Endodermal cell (in vitro differentiated cells): Measurements from ENCODE around the gene OTUD6A. TPM values are rescaled to one million over a fixed set of nuclear protein-coding genes. Genes with fewer than 3 reads are reported as not detected.

Experiments
- DNase-seq: peaks from one replicate; pipeline ENCODE4 v3.0.0-alpha.2; 2017
- H3K27ac ChIP-seq: 2 replicates; pipeline ENCODE4 v1.5.1; 2013; ENCODE audit warnings: mild to moderate bottlenecking, low read depth, low read length, moderate library complexity
- H3K27me3 ChIP-seq: 2 replicates; pipeline ENCODE4 v1.6.1; 2013; ENCODE audit warnings: mild to moderate bottlenecking, low read length, moderate library complexity; ENCODE audit not compliant: insufficient read depth, control insufficient read depth, poor library complexity, severe bottlenecking
- H3K36me3 ChIP-seq: 2 replicates; pipeline ENCODE4 v1.7.0; 2013; ENCODE audit warnings: mild to moderate bottlenecking, low read length, moderate library complexity; ENCODE audit not compliant: control insufficient read depth, insufficient read depth
- H3K4me1 ChIP-seq: one replicate; pipeline ENCODE4 v1.7.0; 2013; ENCODE audit warnings: low read length; ENCODE audit not compliant: control insufficient read depth, insufficient read depth
- H3K4me3 ChIP-seq: 2 replicates; pipeline ENCODE4 v1.5.1; 2013; ENCODE audit warnings: mild to moderate bottlenecking, low read length, moderate library complexity
- H3K9ac ChIP-seq: 2 replicates; pipeline ENCODE4 v1.6.1; 2013; ENCODE audit warnings: mild to moderate bottlenecking, low read length, moderate library complexity; ENCODE audit not compliant: poor library complexity, severe bottlenecking; ENCODE audit errors: extremely low read depth
- H3K9me3 ChIP-seq: 2 replicates; pipeline ENCODE4 v1.6.1; 2013; ENCODE audit warnings: mild to moderate bottlenecking, low read length, moderate library complexity; ENCODE audit not compliant: control insufficient read depth
- H3K27ac Mint-ChIP-seq: 2 replicates; pipeline ENCODE4 v1.8.0; 2020; ENCODE audit warnings: mixed read lengths
- H3K27me3 Mint-ChIP-seq: 2 replicates; pipeline ENCODE4 v1.8.0; 2021; ENCODE audit warnings: mild to moderate bottlenecking, mixed read lengths; ENCODE audit not compliant: insufficient read depth
- H3K36me3 Mint-ChIP-seq: 2 replicates; pipeline ENCODE4 v1.8.0; 2020; ENCODE audit warnings: low read depth, mixed read lengths
- H3K4me1 Mint-ChIP-seq: 2 replicates; pipeline ENCODE4 v1.8.0; 2020; ENCODE audit warnings: mixed read lengths
- H3K4me3 Mint-ChIP-seq: 2 replicates; pipeline ENCODE4 v1.8.0; 2020; ENCODE audit warnings: mild to moderate bottlenecking, moderate library complexity, mixed read lengths
- H3K9me3 Mint-ChIP-seq: 2 replicates; pipeline ENCODE4 v1.8.0; 2020; ENCODE audit warnings: mild to moderate bottlenecking, mixed read lengths
- CTCF ChIP-seq: fragments of 200-600 bp; sonication (generic); conservative IDR thresholded peaks from 2 replicates; pipeline ENCODE4 v1.5.0; 2021; ENCODE audit warnings: antibody characterized with exemption, mild to moderate bottlenecking
- WGBS, 2 experiments: methylation state at CpG; one replicate each; pipeline versions ENCODE4 v1.1.5 to v1.1.7; 2013; ENCODE audit warnings: missing lambda C conversion rate in 2 of 2, mixed read lengths in 1 of 2; ENCODE audit not compliant: insufficient coverage in 1 of 2, insufficient read length in 1 of 2; 5-methylcytosine and 5-hydroxymethylcytosine counted together
- total RNA-seq, 2 donors: library from RNA; stranded (reverse); fragmentation: NEBNext Ultra II Directional in 1 of 2; extraction: Animal tissue kit (Norgen Biotek cat#: 25700) in 1 of 2; gene quantifications; 2 replicates in 1 of 2; 3 replicates in 1 of 2; pipeline ENCODE4 v1.2.1, GENCODE V29; 2021

The OTUD6A gene
- total RNA-seq, 2 donors from 2014 or later, result 0.53 TPM; not detected in 1

DNA sequence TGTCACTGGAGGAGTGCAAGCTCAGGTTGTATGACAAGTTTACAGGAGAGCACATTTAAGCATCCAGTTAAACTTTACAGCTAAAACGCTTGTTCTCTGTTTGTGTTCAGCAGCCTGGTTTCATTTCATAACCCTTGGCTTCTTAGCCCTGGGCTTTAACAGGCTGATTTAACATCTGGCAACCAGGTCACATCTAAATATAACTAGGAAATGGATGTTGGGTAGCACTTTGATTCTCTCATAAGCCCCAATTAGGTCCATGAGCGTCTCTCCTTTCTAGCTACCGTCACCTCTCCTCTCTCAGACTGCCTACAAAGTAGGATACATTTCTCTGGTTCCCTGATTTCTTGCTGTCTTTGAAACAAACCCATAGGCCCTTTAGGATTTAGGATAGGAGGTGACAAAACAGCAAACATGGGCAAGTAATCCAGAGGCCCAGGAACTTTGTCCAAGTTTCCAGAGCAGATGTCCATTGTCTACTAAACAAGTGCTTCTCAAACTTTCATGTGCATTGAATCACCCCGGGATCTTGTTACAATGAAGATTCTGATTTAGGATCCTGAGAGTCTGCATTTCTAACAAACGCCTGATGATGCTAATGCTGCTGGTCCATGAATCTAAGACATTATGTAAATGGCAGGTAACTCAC lies 22.5 kb downstream of the OTUD6A start:
- Mint-ChIP-seq H3K4me1 (no peaks in the 10 kb centered on the region), H3K9me3 (peaks cover 61% of the 10 kb centered on the region), H3K27ac (no peak overlapping the region), H3K4me3 (no peak overlapping the region), H3K27me3 (no peaks in the 10 kb centered on the region), H3K36me3 (no peaks in the 10 kb centered on the region)
- Histone ChIP-seq H3K9me3 (no peaks in the 10 kb centered on the region), H3K4me1 (no peaks in the 10 kb centered on the region), H3K36me3 (no peaks in the 10 kb centered on the region), H3K27me3 (no peaks in the 10 kb centered on the region), H3K9ac (no peak overlapping the region), H3K4me3 (no peak overlapping the region), H3K27ac (no peak overlapping the region)
- no peak for DNase-seq
- TF ChIP-seq CTCF, result no peak
- WGBS, 2 experiments, result 86 to 100% methylated on average over 1 to 5 of the region's 5 CpGs

- no peak for DNase-seq
- Histone ChIP-seq H3K27ac (no peak overlapping the region), H3K9me3 (no peaks in the 10 kb centered on the region), H3K36me3 (no peaks in the 10 kb centered on the region), H3K4me1 (no peaks in the 10 kb centered on the region), H3K9ac (no peak overlapping the region), H3K4me3 (no peak overlapping the region), H3K27me3 (no peaks in the 10 kb centered on the region)
- no peak overlapping the region for H3K27ac Mint-ChIP-seq
- no peaks in the 10 kb centered on the region for H3K4me1 Mint-ChIP-seq
- no peak overlapping the region for H3K4me3 Mint-ChIP-seq
- 89 to 92% methylated on average over 5 to 11 of the region's 11 CpGs for WGBS, 2 experiments
- H3K27me3 Mint-ChIP-seq, result peaks cover 2% of the 10 kb centered on the region
- H3K36me3 Mint-ChIP-seq, result no peaks in the 10 kb centered on the region
- H3K9me3 Mint-ChIP-seq, result peaks cover 55% of the 10 kb centered on the region
- TF ChIP-seq CTCF, result no peak
These were observed 25.8 kb downstream of the OTUD6A start for GRCh38 chrX:70087857-70088630.

DNA sequence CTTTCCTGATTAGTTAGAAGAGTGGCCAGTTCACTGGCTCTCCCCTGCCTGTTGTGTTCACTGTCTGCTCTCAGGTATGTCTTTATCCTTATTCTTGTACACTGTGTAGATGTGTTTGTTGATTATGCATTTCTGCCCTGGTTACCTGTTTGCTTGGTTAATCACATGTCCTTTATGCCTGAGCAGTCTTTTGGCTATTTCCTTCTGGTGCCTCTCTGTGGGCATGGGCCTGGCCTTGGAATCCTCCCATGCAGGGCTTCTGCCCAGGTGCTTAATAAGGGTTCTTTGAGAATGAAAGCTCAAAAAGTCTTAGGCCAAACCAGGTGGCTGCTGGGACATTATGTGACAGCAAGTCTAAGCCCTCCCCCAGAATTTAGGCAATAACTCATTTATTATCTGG lies 26.5 kb downstream of the OTUD6A start:
- Mint-ChIP-seq H3K9me3 (peaks cover 53% of the 10 kb centered on the region), H3K36me3 (no peaks in the 10 kb centered on the region), H3K27me3 (peaks cover 2% of the 10 kb centered on the region), H3K4me3 (no peak overlapping the region), H3K4me1 (no peaks in the 10 kb centered on the region), H3K27ac (no peak overlapping the region)
- Histone ChIP-seq H3K9ac (no peak overlapping the region), H3K27me3 (no peaks in the 10 kb centered on the region), H3K9me3 (no peaks in the 10 kb centered on the region), H3K36me3 (no peaks in the 10 kb centered on the region), H3K27ac (no peak overlapping the region), H3K4me3 (no peak overlapping the region), H3K4me1 (no peaks in the 10 kb centered on the region)
- no peak for TF ChIP-seq CTCF
- DNase-seq, result no peak
